HG02642 (cell line): Measurements from ENCODE around the gene NDUFS1.
"Not testable (repeated sequence)": the region's sequence is repeated elsewhere in the genome, so short reads cannot be mapped to it uniquely, and the experiment has no call there.

Source experiments
- ATAC-seq: cut with Tn5 transposase; IDR thresholded peaks from one replicate; pipeline ENCODE4 v1.9.1; 2021; ENCODE audit warnings: mild to moderate bottlenecking; ENCODE audit not compliant: unreplicated experiment, poor library complexity

Gene NDUFS1

GRCh38 chr2:206163251-206163880 is 4.1 kb upstream of the NDUFS1 start:
- ATAC-seq = no peak

- ATAC-seq = not testable (repeated sequence)
Observed at GRCh38 chr2:206162401-206162800, 3.2 kb upstream of the NDUFS1 start.

GRCh38 chr2:206160807-206161179 is 1.5 kb upstream of the NDUFS1 start:
- no peak for ATAC-seq

- ATAC-seq = peak; percentile 59
Observed at GRCh38 chr2:206160125-206160806, 1.0 kb upstream of the NDUFS1 start.

GRCh38 chr2:206158563-206159345 is 490 bp downstream of the NDUFS1 start:
- peak; percentile 23 for ATAC-seq

GRCh38 chr2:206157014-206157413 is 2.2 kb downstream of the NDUFS1 start:
- not testable (repeated sequence) for ATAC-seq

- ATAC-seq = no peak
Observed at GRCh38 chr2:206154197-206154596, 5.0 kb downstream of the NDUFS1 start.

GRCh38 chr2:206150631-206151030 is 8.6 kb downstream of the NDUFS1 start:
- ATAC-seq = no peak

- no peak for ATAC-seq
Observed at GRCh38 chr2:206150168-206150567, 9.1 kb downstream of the NDUFS1 start.

- no peak for ATAC-seq
Observed at GRCh38 chr2:206149330-206149729, 9.9 kb downstream of the NDUFS1 start.

- ATAC-seq = no peak
Observed at GRCh38 chr2:206145665-206146064, 13.6 kb downstream of the NDUFS1 start.

- ATAC-seq = no peak
Observed at GRCh38 chr2:206144383-206144782, 14.9 kb downstream of the NDUFS1 start.

- ATAC-seq = no peak
Observed at GRCh38 chr2:206143451-206143850, 15.8 kb downstream of the NDUFS1 start.

- no peak for ATAC-seq
Observed at GRCh38 chr2:206127656-206128055, 31.6 kb downstream of the NDUFS1 start.

GRCh38 chr2:206125901-206126300 is 33.3 kb downstream of the NDUFS1 start:
- no peak for ATAC-seq

GRCh38 chr2:206122569-206122968 is 36.7 kb downstream of the NDUFS1 start:
- ATAC-seq = not testable (repeated sequence)

GRCh38 chr2:206116278-206116677 is 43.0 kb downstream of the NDUFS1 start:
- no peak for ATAC-seq

GRCh38 chr2:206115026-206115578 is 44.1 kb downstream of the NDUFS1 start:
- no peak for ATAC-seq

GRCh38 chr2:206112846-206113547 is 46.2 kb downstream of the NDUFS1 start:
- no peak for ATAC-seq

GRCh38 chr2:206112108-206112507 is 47.1 kb downstream of the NDUFS1 start:
- no peak for ATAC-seq
